OCI-LY3 (cell line): ENCODE results near the gene RGS14.
"Not testable (repeated sequence)": the region's sequence is repeated elsewhere in the genome, so short reads cannot be mapped to it uniquely, and the experiment has no call there.

ENCODE experiments used
- H2AFZ ChIP-seq: fragments of 200-600, 300-600 bp; shearing (Covaris generic); 2 replicates; pipeline ENCODE4 v1.6.0; 2014; ENCODE audit warnings: antibody characterized with exemption, low read depth, low read length
- H3K27ac ChIP-seq: fragments of 200-600, 300-600 bp; sonication (generic); 2 replicates; pipeline ENCODE4 v1.5.1; 2014; ENCODE audit warnings: mild to moderate bottlenecking, low read length, moderate library complexity, mixed read lengths
- H3K27me3 ChIP-seq: fragments of 200-600, 300-600 bp; sonication (generic); 2 replicates; pipeline ENCODE4 v1.6.1; 2014; ENCODE audit warnings: low read depth, low read length, mixed read lengths
- H3K36me3 ChIP-seq: fragments of 200-600, 300-600 bp; sonication (generic); replicated peaks from 2 replicates; pipeline ENCODE3; 2014; ENCODE audit warnings: low read depth, low read length, mixed read lengths
- H3K4me1 ChIP-seq: fragments of 300-600, 200-600 bp; sonication (generic); 2 replicates; pipeline ENCODE4 v1.6.1; 2014; ENCODE audit warnings: low read length, mixed read lengths
- H3K4me2 ChIP-seq: fragments of 200-600, 300-600 bp; sonication (generic); 2 replicates; pipeline ENCODE4 v1.6.1; 2014; ENCODE audit warnings: low read length, mixed read lengths
- H3K4me3 ChIP-seq: fragments of 300-600, 200-600 bp; sonication (generic); 2 replicates; pipeline ENCODE4 v1.5.1; 2014; ENCODE audit warnings: antibody characterized with exemption, mild to moderate bottlenecking, low read length, moderate library complexity
- H3K79me2 ChIP-seq: fragments of 300-600, 200-600 bp; shearing (Covaris generic); 2 replicates; pipeline ENCODE4 v1.6.1; 2014; ENCODE audit warnings: mild to moderate bottlenecking, low read length, mixed read lengths
- H3K9ac ChIP-seq: fragments of 300-600, 200-600 bp; shearing (Covaris generic); 2 replicates; pipeline ENCODE4 v1.6.0; 2014; ENCODE audit warnings: mild to moderate bottlenecking, low read length, moderate library complexity
- H3K9me3 ChIP-seq: fragments of 200-600, 300-600 bp; shearing (Covaris generic); 2 replicates; pipeline ENCODE4 v1.6.1; 2014; ENCODE audit warnings: low read length, mixed read lengths; ENCODE audit not compliant: insufficient read depth
- H4K20me1 ChIP-seq: fragments of 200-600, 300-600 bp; sonication (generic); 2 replicates; pipeline ENCODE4 v1.6.1; 2016; ENCODE audit warnings: low read length, mixed read lengths; ENCODE audit not compliant: insufficient read depth
- EZH2phosphoT487 ChIP-seq: fragments of 200-600 bp; shearing (Covaris generic); IDR thresholded peaks from 2 replicates; pipeline ENCODE4 v1.6.1; 2018; ENCODE audit warnings: antibody characterized with exemption, mixed run types, low read depth
- TF ChIP-seq, protein P1 (sequence below): fragments of 200-600, 300-600 bp; sonication (generic); IDR thresholded peaks from 2 replicates; pipeline ENCODE4 v1.5.1; 2014; ENCODE audit warnings: antibody characterized with exemption, low read length, low read depth

Gene RGS14

DNA sequence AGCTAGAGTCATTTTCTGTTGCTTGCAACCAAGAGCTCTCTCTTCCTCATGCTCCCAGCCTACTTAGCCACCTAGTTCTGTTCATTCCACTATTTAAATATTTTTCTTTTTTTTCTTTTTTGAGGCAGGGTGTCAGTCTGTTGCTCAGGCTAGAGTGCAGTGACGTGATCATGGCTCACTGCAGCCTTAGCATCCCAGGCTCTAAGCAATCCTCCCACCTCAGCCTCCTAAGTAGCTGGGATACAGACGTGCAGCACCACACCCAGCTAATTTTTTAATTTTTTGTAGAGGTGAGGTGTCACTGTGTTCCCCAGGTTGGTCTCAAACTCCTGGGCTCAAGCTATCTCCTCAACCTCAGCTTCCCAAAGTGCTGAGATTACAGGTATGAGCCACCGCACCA is 56.8 kb downstream of the RGS14 start:
- no peak for TF ChIP-seq EZH2phosphoT487
- TF ChIP-seq, protein P1, sequence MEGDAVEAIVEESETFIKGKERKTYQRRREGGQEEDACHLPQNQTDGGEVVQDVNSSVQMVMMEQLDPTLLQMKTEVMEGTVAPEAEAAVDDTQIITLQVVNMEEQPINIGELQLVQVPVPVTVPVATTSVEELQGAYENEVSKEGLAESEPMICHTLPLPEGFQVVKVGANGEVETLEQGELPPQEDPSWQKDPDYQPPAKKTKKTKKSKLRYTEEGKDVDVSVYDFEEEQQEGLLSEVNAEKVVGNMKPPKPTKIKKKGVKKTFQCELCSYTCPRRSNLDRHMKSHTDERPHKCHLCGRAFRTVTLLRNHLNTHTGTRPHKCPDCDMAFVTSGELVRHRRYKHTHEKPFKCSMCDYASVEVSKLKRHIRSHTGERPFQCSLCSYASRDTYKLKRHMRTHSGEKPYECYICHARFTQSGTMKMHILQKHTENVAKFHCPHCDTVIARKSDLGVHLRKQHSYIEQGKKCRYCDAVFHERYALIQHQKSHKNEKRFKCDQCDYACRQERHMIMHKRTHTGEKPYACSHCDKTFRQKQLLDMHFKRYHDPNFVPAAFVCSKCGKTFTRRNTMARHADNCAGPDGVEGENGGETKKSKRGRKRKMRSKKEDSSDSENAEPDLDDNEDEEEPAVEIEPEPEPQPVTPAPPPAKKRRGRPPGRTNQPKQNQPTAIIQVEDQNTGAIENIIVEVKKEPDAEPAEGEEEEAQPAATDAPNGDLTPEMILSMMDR = no peak
- Histone ChIP-seq H3K9ac (no peak overlapping the region), H3K36me3 (no peaks in the 10 kb centered on the region), H4K20me1 (no peaks in the 10 kb centered on the region), H3K27ac (no peak overlapping the region), H3K4me1 (peaks cover 9% of the 10 kb centered on the region), H3K4me3 (no peak overlapping the region), H2AFZ (no peak overlapping the region), H3K79me2 (no peaks in the 10 kb centered on the region), H3K4me2 (no peak overlapping the region), H3K9me3 (no peaks in the 10 kb centered on the region), H3K27me3 (0 out of 2 replicates have a peak, but pooled peaks cover 5% of the 10 kb centered on the region)

DNA sequence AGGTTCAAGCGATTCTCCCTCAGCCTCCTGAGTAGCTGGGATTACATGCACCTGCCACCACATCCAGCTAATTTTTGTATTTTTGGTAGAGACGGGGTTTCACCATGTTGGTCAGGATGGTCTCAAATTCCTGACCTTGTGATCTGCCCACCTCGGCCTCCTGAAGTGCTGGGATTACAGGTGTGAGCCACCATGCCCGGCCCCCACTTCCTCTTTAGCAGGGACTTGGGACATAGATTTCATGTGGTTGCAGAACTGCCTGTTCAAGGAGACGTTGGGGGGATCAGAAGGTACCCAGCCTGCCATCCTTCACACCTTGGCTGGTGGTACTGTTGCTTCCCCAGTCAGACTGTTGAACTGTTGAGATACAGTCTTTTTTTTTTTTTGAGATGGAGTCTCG is 59.4 kb downstream of the RGS14 start:
- not testable (repeated sequence) for H3K4me1 ChIP-seq, H3K79me2 ChIP-seq, H3K36me3 ChIP-seq, H3K27ac ChIP-seq, H3K4me3 ChIP-seq, H3K9ac ChIP-seq, H2AFZ ChIP-seq, H4K20me1 ChIP-seq, H3K4me2 ChIP-seq, H3K27me3 ChIP-seq, H3K9me3 ChIP-seq

DNA sequence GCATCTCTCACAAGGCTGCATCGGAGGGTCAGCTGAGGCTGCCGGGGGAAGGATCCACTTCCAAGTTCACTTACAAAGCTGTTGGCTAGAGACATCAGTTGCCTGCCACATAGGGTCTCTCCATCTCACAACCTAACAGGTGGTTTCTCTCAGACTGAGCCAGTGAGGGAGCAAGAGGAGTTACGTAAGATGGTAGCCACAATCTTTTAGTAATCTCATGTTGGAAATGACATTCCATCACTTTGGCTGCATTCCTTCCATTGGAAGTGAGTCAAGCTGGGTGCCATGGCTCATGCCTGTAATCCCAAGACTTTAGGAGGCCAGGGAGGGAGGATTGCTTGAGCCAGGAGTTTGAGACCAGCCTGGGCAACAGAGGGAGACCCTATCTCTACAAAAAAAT is 61.3 kb downstream of the RGS14 start:
- no peak overlapping the region for H3K4me3 ChIP-seq
- H3K4me1 ChIP-seq = no peaks in the 10 kb centered on the region
- H3K36me3 ChIP-seq = no peaks in the 10 kb centered on the region
- no peak overlapping the region for H2AFZ ChIP-seq
- no peak overlapping the region for H3K9ac ChIP-seq
- H3K27me3 ChIP-seq = no peaks in the 10 kb centered on the region
- H3K27ac ChIP-seq = no peak overlapping the region
- H3K9me3 ChIP-seq = no peaks in the 10 kb centered on the region
- H3K79me2 ChIP-seq = no peaks in the 10 kb centered on the region
- TF ChIP-seq, protein P1 = no peak
- TF ChIP-seq EZH2phosphoT487 = no peak
- H4K20me1 ChIP-seq = no peaks in the 10 kb centered on the region
- no peak overlapping the region for H3K4me2 ChIP-seq

DNA sequence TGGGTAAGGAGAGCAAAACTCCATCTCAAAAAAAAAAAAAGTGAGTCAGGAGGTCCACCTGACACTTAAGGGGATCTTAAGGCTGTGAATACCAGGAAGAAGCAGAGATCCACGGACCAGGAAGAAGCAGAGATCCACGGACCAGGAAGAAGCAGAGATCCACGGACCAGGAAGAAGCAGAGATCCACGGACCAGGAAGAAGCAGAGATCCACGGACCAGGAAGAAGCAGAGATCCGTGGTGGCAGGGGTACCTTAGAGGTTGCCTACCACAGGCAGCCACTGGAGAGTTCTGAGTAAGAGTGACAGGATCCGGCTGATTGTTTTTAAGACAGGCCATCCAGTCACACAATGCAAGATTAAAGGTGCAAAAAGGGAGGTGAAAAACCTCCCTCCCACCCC is 62.7 kb downstream of the RGS14 start:
- not testable (repeated sequence) for H3K4me2 ChIP-seq, H4K20me1 ChIP-seq, H2AFZ ChIP-seq, H3K27me3 ChIP-seq, H3K9ac ChIP-seq, H3K36me3 ChIP-seq, H3K79me2 ChIP-seq, H3K4me1 ChIP-seq, H3K4me3 ChIP-seq, H3K27ac ChIP-seq, H3K9me3 ChIP-seq

DNA sequence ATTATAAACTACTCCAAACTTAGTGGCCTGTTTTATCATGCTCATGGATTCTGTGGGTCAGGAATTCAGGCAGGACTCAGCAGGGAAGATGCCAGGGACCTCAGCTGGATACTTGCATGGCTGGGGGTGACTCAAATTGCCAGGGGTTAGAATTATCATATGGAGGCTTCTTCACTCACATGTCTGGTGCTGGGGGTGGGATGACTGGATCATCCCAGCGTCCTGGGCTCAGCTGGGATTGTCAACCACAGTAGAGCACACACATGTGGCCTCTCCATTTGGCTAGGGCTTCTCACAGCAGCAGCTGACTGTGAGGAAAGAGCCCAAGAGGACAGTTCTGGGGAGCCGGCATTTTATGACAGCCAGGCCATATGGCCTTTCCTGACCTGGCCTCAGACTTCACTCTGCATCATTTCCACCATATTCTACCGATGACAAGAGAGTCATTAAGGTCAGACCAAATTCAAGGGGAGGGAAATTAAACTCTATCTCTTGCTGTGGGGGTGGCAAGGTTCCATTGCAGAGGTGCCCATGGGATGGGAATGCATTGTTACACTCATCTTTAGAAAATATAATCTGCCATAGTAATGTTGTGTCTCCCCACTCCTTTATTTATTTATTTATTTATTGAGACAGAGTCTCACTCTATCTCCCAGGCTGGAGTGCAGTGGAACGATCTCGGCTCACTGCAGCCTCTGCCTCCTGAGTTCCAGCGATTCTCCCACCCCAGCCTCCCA is 63.5 kb downstream of the RGS14 start:
- no peak for TF ChIP-seq EZH2phosphoT487
- TF ChIP-seq, protein P1 = no peak
- no peak overlapping the region for H3K4me3 ChIP-seq
- H3K9ac ChIP-seq = no peak overlapping the region

More for the DNA sequence above, 63.5 kb downstream of the RGS14 start:
- Histone ChIP-seq H4K20me1 (no peaks in the 10 kb centered on the region), H3K4me2 (no peak overlapping the region), H3K79me2 (no peaks in the 10 kb centered on the region), H3K9me3 (no peaks in the 10 kb centered on the region), H3K27me3 (no peaks in the 10 kb centered on the region), H3K36me3 (no peaks in the 10 kb centered on the region), H3K4me1 (peaks cover 6% of the 10 kb centered on the region), H3K27ac (no peak overlapping the region), H2AFZ (no peak overlapping the region)
